Mammary epithelial cell (primary cell): ENCODE measurements around the gene ZNF367.

Source experiments
- EZH2 ChIP-seq: IDR thresholded peaks from 2 replicates; pipeline ENCODE4 v1.6.1; 2012; ENCODE audit warnings: low read length, inconsistent platforms, borderline replicate concordance
- TF ChIP-seq, protein P1 (sequence below), 2 donors: IDR thresholded peaks in 1 of 2; conservative IDR thresholded peaks in 1 of 2; 2 replicates each; pipeline ENCODE4 v1.5.1; 2011 to 2012; ENCODE audit warnings: inconsistent platforms in 2 of 2, low read length in 2 of 2, mild to moderate bottlenecking in 2 of 2, control low read depth in 1 of 2, low read depth in 1 of 2; ENCODE audit not compliant: insufficient read depth in 1 of 2; ENCODE audit errors: extremely low read depth in 1 of 2

DNA sequence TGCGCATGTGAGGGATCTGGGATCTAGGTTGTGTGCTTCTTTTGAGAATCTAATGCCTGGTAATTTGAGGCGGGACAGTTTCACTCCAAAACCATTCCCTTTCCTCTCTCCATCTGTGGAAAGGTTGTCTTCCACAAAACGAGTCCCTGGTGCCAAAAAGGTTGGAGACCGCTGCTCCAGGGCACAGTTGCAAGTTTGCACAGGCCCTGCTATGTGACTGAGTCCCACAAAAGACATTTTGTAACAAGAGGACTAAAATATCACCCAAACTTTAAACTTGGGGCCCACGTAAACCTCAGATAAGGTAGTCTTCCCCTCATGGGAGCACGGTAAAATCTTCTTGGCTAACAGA lies 5.8 kb upstream of the ZNF367 start:
- TF ChIP-seq, protein P1, sequence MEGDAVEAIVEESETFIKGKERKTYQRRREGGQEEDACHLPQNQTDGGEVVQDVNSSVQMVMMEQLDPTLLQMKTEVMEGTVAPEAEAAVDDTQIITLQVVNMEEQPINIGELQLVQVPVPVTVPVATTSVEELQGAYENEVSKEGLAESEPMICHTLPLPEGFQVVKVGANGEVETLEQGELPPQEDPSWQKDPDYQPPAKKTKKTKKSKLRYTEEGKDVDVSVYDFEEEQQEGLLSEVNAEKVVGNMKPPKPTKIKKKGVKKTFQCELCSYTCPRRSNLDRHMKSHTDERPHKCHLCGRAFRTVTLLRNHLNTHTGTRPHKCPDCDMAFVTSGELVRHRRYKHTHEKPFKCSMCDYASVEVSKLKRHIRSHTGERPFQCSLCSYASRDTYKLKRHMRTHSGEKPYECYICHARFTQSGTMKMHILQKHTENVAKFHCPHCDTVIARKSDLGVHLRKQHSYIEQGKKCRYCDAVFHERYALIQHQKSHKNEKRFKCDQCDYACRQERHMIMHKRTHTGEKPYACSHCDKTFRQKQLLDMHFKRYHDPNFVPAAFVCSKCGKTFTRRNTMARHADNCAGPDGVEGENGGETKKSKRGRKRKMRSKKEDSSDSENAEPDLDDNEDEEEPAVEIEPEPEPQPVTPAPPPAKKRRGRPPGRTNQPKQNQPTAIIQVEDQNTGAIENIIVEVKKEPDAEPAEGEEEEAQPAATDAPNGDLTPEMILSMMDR (conservative IDR thresholded peaks at IDR 0.05 in 1 of 2, IDR thresholded peaks at IDR 0.05 in 1 of 2; ENCODE audit: extremely low read depth in 1 of 2, insufficient read depth in 1 of 2, low read depth in 1 of 2, low read length in 2 of 2): no peak
- TF ChIP-seq EZH2: no peak
